Transverse colon (tissue), 4 donors: Measurements from ENCODE around the gene PSMG1. TPM values are rescaled to one million over a fixed set of nuclear protein-coding genes. Genes with fewer than 3 reads are reported as not detected.

Experiments
- DNase-seq: peaks from one replicate; pipeline ENCODE4 v3.0.0-alpha.2; 2019
- H3K27ac ChIP-seq, 4 donors: fragments of 200-600 bp; sonication (generic); 2 replicates each; pipeline ENCODE4 v1.5.1; 2016 to 2018; ENCODE audit warnings: inconsistent platforms in 4 of 4
- H3K27me3 ChIP-seq: fragments of 200-600 bp; sonication (generic); 2 replicates; pipeline ENCODE4 v1.5.1; 2017; ENCODE audit warnings: inconsistent platforms
- H3K36me3 ChIP-seq, 4 donors: fragments of 200-600 bp; sonication (generic); 2 replicates each; pipeline ENCODE4 v1.5.1; 2017 to 2019; ENCODE audit warnings: inconsistent platforms in 4 of 4
- H3K4me1 ChIP-seq, 4 donors: fragments of 200-600 bp; sonication (generic); 2 replicates each; pipeline ENCODE4 v1.5.1; 2017 to 2020; ENCODE audit warnings: inconsistent platforms in 4 of 4
- H3K4me3 ChIP-seq, 4 donors: fragments of 200-600 bp; sonication (generic); 1 replicate in 1 of 4; 2 replicates in 3 of 4; pipeline versions ENCODE4 v1.5.1 to v1.6.1; 2017 to 2019; ENCODE audit warnings: inconsistent platforms in 4 of 4
- H3K9me3 ChIP-seq, 2 donors: fragments of 200-600 bp; sonication (generic); 2 replicates each; pipeline ENCODE4 v1.5.1; 2017 to 2019; ENCODE audit warnings: inconsistent platforms in 2 of 2
- CTCF ChIP-seq, 5 experiments: fragments of 200-600 bp in 3 of 5; fragments of 450-650 bp in 2 of 5; sonication (generic) in 3 of 5; IDR thresholded peaks; 1 replicate in 2 of 5; 2 replicates in 3 of 5; pipeline ENCODE4 v1.5.1; 2016 to 2017; ENCODE audit warnings: antibody characterized with exemption in 5 of 5, inconsistent platforms in 3 of 5, mild to moderate bottlenecking in 2 of 5, moderate library complexity in 1 of 5
- EP300 ChIP-seq: sonication (generic); formaldehyde crosslinking; IDR thresholded peaks from one replicate; pipeline ENCODE4 v1.6.1; 2017; ENCODE audit warnings: antibody characterized with exemption, low read depth
- POLR2A ChIP-seq: fragments of 450-650 bp; IDR thresholded peaks from one replicate; pipeline ENCODE4 v1.6.1; 2016; ENCODE audit warnings: antibody characterized with exemption, mild to moderate bottlenecking, moderate library complexity
- POLR2AphosphoS5 ChIP-seq, 3 donors: sonication (generic); formaldehyde crosslinking; IDR thresholded peaks; one replicate each; pipeline ENCODE4 v1.6.1; 2016; ENCODE audit warnings: antibody characterized with exemption in 3 of 3
- WGBS, 2 donors: methylation state at CpG; one replicate each; pipeline ENCODE4 v1.1.5; 2018; ENCODE audit warnings: low coverage in 1 of 2; 5-methylcytosine and 5-hydroxymethylcytosine counted together
- in situ Hi-C, 4 donors: fragments of 200-750 bp; cut with MboI; loops; one replicate each; pipeline versions ENCODE4 v1.15.0 to v1.15.1; 2017; ENCODE audit warnings: low sequenced_read_pairs in 3 of 4, low pct_ligation_motif_present in 1 of 4, low pct_unique_long_range_greater_than_20kb in 1 of 4
- intact Hi-C: fragments of 100-400 bp; cut with DNase I; formaldehyde crosslinking; loops from one replicate; pipeline ENCODE4 v1.15.1; 2023; ENCODE audit warnings: low total_unique reads
- total RNA-seq, 4 donors: library from RNA; depleted of rRNA; stranded (reverse); fragments of >200 nt; gene quantifications; one replicate each; pipeline ENCODE4 v1.1.0, GENCODE V29; 2016

Gene PSMG1
- total RNA-seq, 4 donors from 2014 or later = 7.4 to 28.1 (median 20.2) TPM

- no peak for DNase-seq
- Histone ChIP-seq H3K4me1 (peaks cover 0 to 27% (median 15%) of the 10 kb centered on the region in 4 donors), H3K27me3 (no peaks in the 10 kb centered on the region), H3K36me3 (peaks cover 0 to 42% (median 15%) of the 10 kb centered on the region in 4 donors), H3K9me3 (no peaks in the 10 kb centered on the region), H3K27ac (peak overlapping the region; percentile 8 to 50 (median 32)), H3K4me3 (no peak overlapping the region)
- 96% methylated on average over 1 of the region's 1 CpG; no CpG with 5 or more reads in 1 of the 2 donors for WGBS, 2 donors
- intact Hi-C loops = no loop called here
- in situ Hi-C loops = loop anchor here in 1 of 4 donors (25.0 kb wide), 1 partner anchor 190 kb away; a partner anchor contains a TSS
- no peak for TF ChIP-seq CTCF (IDR thresholded peaks at IDR 0.05)
- no peak for TF ChIP-seq POLR2A
- TF ChIP-seq POLR2AphosphoS5 (IDR thresholded peaks at IDR 0.05) = no peak
- TF ChIP-seq EP300 = no peak
Measured at GRCh38 chr21:39196838-39197237, 13.6 kb upstream of the PSMG1 start.

- TF ChIP-seq CTCF (IDR thresholded peaks at IDR 0.05) (no peak), POLR2AphosphoS5 (IDR thresholded peaks at IDR 0.05) (no peak), POLR2A (no peak), EP300 (no peak)
- WGBS, 2 donors = 63 to 67% methylated on average over 6 to 7 of the region's 7 CpGs
- no peak for DNase-seq
- H3K27me3 ChIP-seq = no peaks in the 10 kb centered on the region
- peaks cover 0 to 37% (median 13%) of the 10 kb centered on the region in 4 donors for H3K36me3 ChIP-seq
- H3K4me1 ChIP-seq = peaks cover 0 to 27% (median 15%) of the 10 kb centered on the region in 4 donors
- peak overlapping the region; percentile 8 to 50 (median 32) for H3K27ac ChIP-seq
- no peaks in the 10 kb centered on the region for H3K9me3 ChIP-seq
- in situ Hi-C loops = loop anchor here in 1 of 4 donors (25.0 kb wide), 1 partner anchor 191 kb away; a partner anchor contains a TSS
- H3K4me3 ChIP-seq = no peak overlapping the region
- intact Hi-C loops = no loop called here
Measured at GRCh38 chr21:39196310-39196709, 13.1 kb upstream of the PSMG1 start.

- H3K9me3 ChIP-seq = no peaks in the 10 kb centered on the region
- H3K4me1 ChIP-seq = peaks cover 0 to 27% (median 15%) of the 10 kb centered on the region in 4 donors
- no peak for DNase-seq
- no peaks in the 10 kb centered on the region for H3K27me3 ChIP-seq
- WGBS, 2 donors = 69 to 72% methylated on average over 1 of the region's 1 CpG
- intact Hi-C loops (no loop called here), in situ Hi-C loops (loop anchor here in 1 of 4 donors (25.0 kb wide), 1 partner anchor 194 kb away; a partner anchor contains a TSS)
- no peak overlapping the region for H3K4me3 ChIP-seq
- H3K27ac ChIP-seq = peak overlapping the region in 2 of 4 donors; percentile 36 to 50
- H3K36me3 ChIP-seq = peaks cover 0 to 9% (median under 1%) of the 10 kb centered on the region in 4 donors
- TF ChIP-seq CTCF (IDR thresholded peaks at IDR 0.05) = no peak
- TF ChIP-seq POLR2AphosphoS5 (IDR thresholded peaks at IDR 0.05) = no peak
- TF ChIP-seq POLR2A = no peak
- TF ChIP-seq EP300 = no peak
Measured at GRCh38 chr21:39193380-39193779, 10.1 kb upstream of the PSMG1 start.

- no peak overlapping the region for H3K27ac ChIP-seq
- DNase-seq = no peak
- H3K4me1 ChIP-seq = peaks cover 0 to 18% (median 8%) of the 10 kb centered on the region in 4 donors
- no peaks in the 10 kb centered on the region for H3K9me3 ChIP-seq
- in situ Hi-C loops = loop anchor here in 1 of 4 donors (25.0 kb wide), 1 partner anchor 197 kb away; a partner anchor contains a TSS
- H3K36me3 ChIP-seq = no peaks in the 10 kb centered on the region
- intact Hi-C loops = no loop called here
- H3K27me3 ChIP-seq = no peaks in the 10 kb centered on the region
- H3K4me3 ChIP-seq = no peak overlapping the region
- TF ChIP-seq CTCF (IDR thresholded peaks at IDR 0.05) = no peak
- no peak for TF ChIP-seq POLR2A
- TF ChIP-seq POLR2AphosphoS5 (IDR thresholded peaks at IDR 0.05) = no peak
- no peak for TF ChIP-seq EP300
Measured at GRCh38 chr21:39189857-39190604, 6.8 kb upstream of the PSMG1 start.
